HEK293 (cell line): ENCODE results near the gene FHIT.

Experiments used
- CTCF ChIA-PET: fragments of 350-600 bp; formaldehyde crosslinking; extraction: SDS; loops from one replicate; lab custom pipeline; 2021; ENCODE audit warnings: antibody characterized with exemption; lab: Yijun Ruan, JAX
- POLR2A ChIA-PET: fragments of 300-600 bp; formaldehyde crosslinking; extraction: SDS; loops from one replicate; lab custom pipeline; 2020; ENCODE audit warnings: antibody characterized with exemption, inconsistent platforms; lab: Yijun Ruan, JAX
- H3K27ac ChIP-seq: fragments of 200-500 bp; sonication (Bioruptor generic); 2 replicates; pipeline ENCODE4 v1.5.1; 2014; ENCODE audit warnings: low read depth, low read length, control low read depth, inconsistent platforms; ENCODE audit errors: extremely low read depth
- H3K36me3 ChIP-seq, 2 experiments: fragments of 200-500 bp in 1 of 2; sonication (Bioruptor generic) in 1 of 2; 1 replicate in 1 of 2; 2 replicates in 1 of 2; pipeline ENCODE4 v1.5.1; 2014 to 2017; ENCODE audit warnings: inconsistent platforms in 2 of 2, low read length in 2 of 2; ENCODE audit not compliant: control insufficient read depth in 2 of 2, insufficient read depth in 1 of 2
- H3K4me1 ChIP-seq: fragments of 200-500 bp; sonication (Bioruptor generic); 2 replicates; pipeline ENCODE4 v1.5.1; 2014; ENCODE audit warnings: mild to moderate bottlenecking, low read length, inconsistent platforms; ENCODE audit not compliant: control insufficient read depth, insufficient read depth
- H3K4me3 ChIP-seq: 2 replicates; pipeline ENCODE4 v1.5.1; 2011; ENCODE audit warnings: low read depth, mild to moderate bottlenecking, control low read depth, low read length, moderate library complexity
- H3K9me3 ChIP-seq: fragments of 200-500 bp; sonication (Bioruptor generic); 2 replicates; pipeline ENCODE4 v1.5.1; 2014; ENCODE audit warnings: low read depth, low read length, inconsistent platforms; ENCODE audit not compliant: control insufficient read depth, insufficient read depth
- FEZF1 ChIP-seq: fragments of 450-650 bp; formaldehyde crosslinking; IDR thresholded peaks from 2 replicates; pipeline ENCODE4 v1.5.1; 2016; ENCODE audit warnings: missing biosample characterization, missing genetic modification characterization
- GLIS1 ChIP-seq: fragments of 450-650 bp; formaldehyde crosslinking; IDR thresholded peaks from 2 replicates; pipeline ENCODE4 v1.5.1; 2016; ENCODE audit warnings: missing biosample characterization, missing genetic modification characterization
- PRDM10 ChIP-seq: fragments of 450-650 bp; formaldehyde crosslinking; IDR thresholded peaks from 2 replicates; pipeline ENCODE4 v1.5.1; 2016; ENCODE audit warnings: missing biosample characterization, missing genetic modification characterization
- SETDB1 ChIP-seq: IDR thresholded peaks from one replicate; pipeline ENCODE4 v1.6.1; 2017; ENCODE audit warnings: mild to moderate bottlenecking, low read length, moderate library complexity, mixed read lengths; ENCODE audit not compliant: insufficient read length
- ZBTB1 ChIP-seq: fragments of 450-650 bp; formaldehyde crosslinking; IDR thresholded peaks from 2 replicates; pipeline ENCODE4 v1.5.1; 2016; ENCODE audit warnings: missing biosample characterization, missing genetic modification characterization
- ZBTB7A ChIP-seq: fragments of 450-650 bp; formaldehyde crosslinking; IDR thresholded peaks from 2 replicates; pipeline ENCODE4 v1.5.1; 2016; ENCODE audit warnings: low read depth, missing biosample characterization, missing genetic modification characterization
- ZEB2 ChIP-seq: fragments of 450-650 bp; formaldehyde crosslinking; IDR thresholded peaks from 2 replicates; pipeline ENCODE4 v1.5.1; 2016; ENCODE audit warnings: missing biosample characterization, missing genetic modification characterization
- ZNF132 ChIP-seq: fragments of 450-650 bp; formaldehyde crosslinking; IDR thresholded peaks from 2 replicates; pipeline ENCODE4 v1.5.1; 2017; ENCODE audit warnings: missing biosample characterization, missing genetic modification characterization, borderline replicate concordance
- ZNF146 ChIP-seq: fragments of 450-650 bp; formaldehyde crosslinking; IDR thresholded peaks from 2 replicates; pipeline ENCODE4 v1.5.1; 2016; ENCODE audit warnings: missing biosample characterization, missing genetic modification characterization
- ZNF2 ChIP-seq: fragments of 450-650 bp; formaldehyde crosslinking; IDR thresholded peaks from 2 replicates; pipeline ENCODE4 v1.5.1; 2016; ENCODE audit warnings: missing biosample characterization, missing genetic modification characterization
- ZNF248 ChIP-seq: fragments of 450-650 bp; formaldehyde crosslinking; IDR thresholded peaks from 2 replicates; pipeline ENCODE4 v1.5.1; 2017; ENCODE audit warnings: missing biosample characterization, missing genetic modification characterization
- ZNF266 ChIP-seq: fragments of 450-650 bp; formaldehyde crosslinking; IDR thresholded peaks from 2 replicates; pipeline ENCODE4 v1.5.1; 2016; ENCODE audit warnings: missing biosample characterization, missing genetic modification characterization, low read depth
- ZNF292 ChIP-seq: fragments of 450-650 bp; formaldehyde crosslinking; IDR thresholded peaks from 2 replicates; pipeline ENCODE4 v1.5.1; 2016; ENCODE audit warnings: low read depth, missing biosample characterization, missing genetic modification characterization, borderline replicate concordance
- ZNF335 ChIP-seq: fragments of 450-650 bp; formaldehyde crosslinking; conservative IDR thresholded peaks from 2 replicates; pipeline ENCODE4 v1.5.1; 2016; ENCODE audit warnings: missing biosample characterization, missing genetic modification characterization
- ZNF391 ChIP-seq: fragments of 450-650 bp; formaldehyde crosslinking; IDR thresholded peaks from 2 replicates; pipeline ENCODE4 v1.5.1; 2016; ENCODE audit warnings: low read depth, missing biosample characterization, missing genetic modification characterization, borderline replicate concordance
- ZNF560 ChIP-seq: fragments of 450-650 bp; formaldehyde crosslinking; IDR thresholded peaks from 2 replicates; pipeline ENCODE4 v1.5.1; 2017; ENCODE audit warnings: missing biosample characterization, missing genetic modification characterization, borderline replicate concordance
- ZNF621 ChIP-seq: fragments of 450-650 bp; formaldehyde crosslinking; IDR thresholded peaks from 2 replicates; pipeline ENCODE4 v1.5.1; 2017; ENCODE audit warnings: missing biosample characterization, missing genetic modification characterization
- ZNF626 ChIP-seq: fragments of 450-650 bp; sonication (Bioruptor Pico); formaldehyde crosslinking; IDR thresholded peaks from 2 replicates; pipeline ENCODE4 v1.5.1; 2018; ENCODE audit warnings: missing biosample characterization, missing genetic modification characterization, inconsistent platforms
- ZNF629 ChIP-seq: fragments of 450-650 bp; formaldehyde crosslinking; IDR thresholded peaks from 2 replicates; pipeline ENCODE4 v1.5.1; 2017; ENCODE audit warnings: missing biosample characterization, missing genetic modification characterization
- ZNF677 ChIP-seq: fragments of 450-650 bp; IDR thresholded peaks from 2 replicates; pipeline ENCODE4 v1.5.0; 2018; ENCODE audit warnings: missing biosample characterization, mild to moderate bottlenecking, missing genetic modification characterization, moderate library complexity
- ZNF768 ChIP-seq: fragments of 450-650 bp; formaldehyde crosslinking; IDR thresholded peaks from 2 replicates; pipeline ENCODE4 v1.5.1; 2018; ENCODE audit warnings: missing biosample characterization, mild to moderate bottlenecking, missing genetic modification characterization
- ZNF843 ChIP-seq: fragments of 450-650 bp; formaldehyde crosslinking; IDR thresholded peaks from 2 replicates; pipeline ENCODE4 v1.5.1; 2016; ENCODE audit warnings: missing biosample characterization, missing genetic modification characterization
- ZSCAN16 ChIP-seq: fragments of 450-650 bp; formaldehyde crosslinking; IDR thresholded peaks from 2 replicates; pipeline ENCODE4 v1.5.1; 2016; ENCODE audit warnings: missing biosample characterization, missing genetic modification characterization
- ZSCAN18 ChIP-seq: fragments of 450-650 bp; formaldehyde crosslinking; IDR thresholded peaks from 2 replicates; pipeline ENCODE4 v1.5.1; 2016; ENCODE audit warnings: missing biosample characterization, missing genetic modification characterization
- TF ChIP-seq, protein P1 (sequence below): fragments of 450-650 bp; formaldehyde crosslinking; IDR thresholded peaks from 2 replicates; pipeline ENCODE4 v1.5.1; 2016; ENCODE audit warnings: missing biosample characterization, missing genetic modification characterization, low read depth
- TF ChIP-seq, protein P2 (sequence below): fragments of 450-650 bp; formaldehyde crosslinking; IDR thresholded peaks from 2 replicates; pipeline ENCODE4 v1.5.1; 2016; ENCODE audit warnings: missing biosample characterization, missing genetic modification characterization

FHIT gene

DNA sequence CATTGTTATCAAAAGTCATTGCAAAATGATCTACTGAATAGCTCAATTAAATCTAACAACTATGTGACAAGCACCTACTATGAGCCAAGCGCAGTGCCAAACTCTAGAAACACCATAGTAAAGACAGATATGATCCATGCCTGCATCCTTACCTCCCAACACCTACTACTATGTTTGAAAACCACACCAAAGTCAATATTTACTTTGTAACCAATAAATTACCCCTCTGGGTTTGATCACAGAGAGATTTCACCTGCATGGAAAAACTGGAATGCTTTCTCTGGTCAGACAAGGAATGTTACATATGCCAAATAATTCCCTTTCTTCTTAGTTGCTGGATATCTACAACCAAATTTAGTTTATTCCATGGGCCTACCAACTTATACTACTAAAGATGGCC lies 422.2 kb downstream of the FHIT start (continued):
- TF ChIP-seq ZBTB7A (tag by site-specific recombination) (no peak), ZNF266 (tag by site-specific recombination) (no peak), GLIS1 (no peak), ZSCAN18 (no peak)
- TF ChIP-seq, protein P1, sequence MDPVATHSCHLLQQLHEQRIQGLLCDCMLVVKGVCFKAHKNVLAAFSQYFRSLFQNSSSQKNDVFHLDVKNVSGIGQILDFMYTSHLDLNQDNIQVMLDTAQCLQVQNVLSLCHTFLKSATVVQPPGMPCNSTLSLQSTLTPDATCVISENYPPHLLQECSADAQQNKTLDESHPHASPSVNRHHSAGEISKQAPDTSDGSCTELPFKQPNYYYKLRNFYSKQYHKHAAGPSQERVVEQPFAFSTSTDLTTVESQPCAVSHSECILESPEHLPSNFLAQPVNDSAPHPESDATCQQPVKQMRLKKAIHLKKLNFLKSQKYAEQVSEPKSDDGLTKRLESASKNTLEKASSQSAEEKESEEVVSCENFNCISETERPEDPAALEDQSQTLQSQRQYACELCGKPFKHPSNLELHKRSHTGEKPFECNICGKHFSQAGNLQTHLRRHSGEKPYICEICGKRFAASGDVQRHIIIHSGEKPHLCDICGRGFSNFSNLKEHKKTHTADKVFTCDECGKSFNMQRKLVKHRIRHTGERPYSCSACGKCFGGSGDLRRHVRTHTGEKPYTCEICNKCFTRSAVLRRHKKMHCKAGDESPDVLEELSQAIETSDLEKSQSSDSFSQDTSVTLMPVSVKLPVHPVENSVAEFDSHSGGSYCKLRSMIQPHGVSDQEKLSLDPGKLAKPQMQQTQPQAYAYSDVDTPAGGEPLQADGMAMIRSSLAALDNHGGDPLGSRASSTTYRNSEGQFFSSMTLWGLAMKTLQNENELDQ (tag by site-specific recombination), result no peak
- TF ChIP-seq, protein P2, sequence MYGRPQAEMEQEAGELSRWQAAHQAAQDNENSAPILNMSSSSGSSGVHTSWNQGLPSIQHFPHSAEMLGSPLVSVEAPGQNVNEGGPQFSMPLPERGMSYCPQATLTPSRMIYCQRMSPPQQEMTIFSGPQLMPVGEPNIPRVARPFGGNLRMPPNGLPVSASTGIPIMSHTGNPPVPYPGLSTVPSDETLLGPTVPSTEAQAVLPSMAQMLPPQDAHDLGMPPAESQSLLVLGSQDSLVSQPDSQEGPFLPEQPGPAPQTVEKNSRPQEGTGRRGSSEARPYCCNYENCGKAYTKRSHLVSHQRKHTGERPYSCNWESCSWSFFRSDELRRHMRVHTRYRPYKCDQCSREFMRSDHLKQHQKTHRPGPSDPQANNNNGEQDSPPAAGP (tag by site-specific recombination), result no peak
- TF ChIP-seq, all 188 proteins: peak for 0

GRCh38 chr3:60827666-60828065 lies 423.6 kb downstream of the FHIT start:
- H3K4me1 ChIP-seq, result no peaks in the 10 kb centered on the region
- no peak overlapping the region for H3K4me3 ChIP-seq
- H3K9me3 ChIP-seq, result no peaks in the 10 kb centered on the region
- ChIA-PET CTCF (interaction anchor here (0.6 kb wide), 1 partner anchor 613 kb away, joined by 3 read pairs; no protein-coding TSS in a partner anchor), POLR2A (no interaction called here)
- H3K27ac ChIP-seq, result no peak overlapping the region
- H3K36me3 ChIP-seq, result no peaks in the 10 kb centered on the region
- no peak for TF ChIP-seq ZNF146 (tag by site-specific recombination)
- TF ChIP-seq ZNF266 (tag by site-specific recombination), result no peak
- TF ChIP-seq FEZF1 (tag by site-specific recombination), result no peak
- TF ChIP-seq ZNF560, result no peak
- no peak for TF ChIP-seq ZNF248 (tag by site-specific recombination)
- TF ChIP-seq ZNF335, result no peak
- no peak for TF ChIP-seq ZNF292 (tag by site-specific recombination)
- no peak for TF ChIP-seq ZNF843 (tag by site-specific recombination)
- TF ChIP-seq ZNF132, result no peak

GRCh38 chr3:60826511-60826910 lies 424.7 kb downstream of the FHIT start:
- ChIA-PET POLR2A (no interaction called here), CTCF (no interaction called here)
- H3K27ac ChIP-seq, result no peak overlapping the region
- TF ChIP-seq ZNF626, result no peak
- no peak for TF ChIP-seq ZEB2 (tag by site-specific recombination)
- TF ChIP-seq ZNF677, result no peak
- TF ChIP-seq ZBTB1 (tag by site-specific recombination), result no peak
- no peak for TF ChIP-seq PRDM10
- no peak for TF ChIP-seq ZNF768 (tag by site-specific recombination)
- TF ChIP-seq ZNF629 (tag by site-specific recombination), result no peak
- TF ChIP-seq ZNF335, result no peak
- no peak for TF ChIP-seq GLIS1
- TF ChIP-seq ZNF2 (tag by site-specific recombination), result no peak
- TF ChIP-seq ZNF391 (tag by site-specific recombination), result no peak
- no peak for TF ChIP-seq ZNF621 (tag by site-specific recombination)
- no peak for TF ChIP-seq ZSCAN16 (tag by site-specific recombination)
- TF ChIP-seq SETDB1, result no peak
- H3K4me3 ChIP-seq, result no peak overlapping the region
- no peaks in the 10 kb centered on the region for H3K36me3 ChIP-seq
- no peaks in the 10 kb centered on the region for H3K9me3 ChIP-seq
- no peaks in the 10 kb centered on the region for H3K4me1 ChIP-seq
